HepG2 (cell line): ENCODE results near the gene SUSD3. TPM values are rescaled to one million over a fixed set of nuclear protein-coding genes. Genes with fewer than 3 reads are reported as not detected.

Source experiments
- ATAC-seq: fragments of 200-7000 bp; cut with Tn5 transposase; 3 replicates; pipeline ENCODE4 v1.9.1; 2020; ENCODE audit warnings: mild to moderate bottlenecking, moderate library complexity
- BruUV-seq: library from RNA; stranded (reverse); fragments of 400-500 nt; replicated peaks from 2 replicates; lab custom pipeline; 2021; lab: Mats Ljungman, UMichigan
- CTCF ChIA-PET: fragments of 300-600 bp; formaldehyde crosslinking; extraction: SDS; loops from one replicate; lab custom pipeline; 2021; ENCODE audit warnings: low total read pairs, inconsistent platforms, low intra/inter-chr PET ratio; lab: Yijun Ruan, JAX
- POLR2A ChIA-PET: fragments of 350-600 bp; sonication (Branson Sonifier 250); formaldehyde crosslinking; loops from one replicate; lab custom pipeline; 2020; ENCODE audit warnings: antibody characterized with exemption, inconsistent platforms; lab: Yijun Ruan, JAX
- DNase-seq: peaks from one replicate; pipeline ENCODE4 v3.0.0-alpha.2; 2015; ENCODE audit warnings: low spot score
- FAIRE-seq: peaks from 3 replicates; lab custom pipeline; 2011; peaks lifted over from hg19 to GRCh38; lab: Jason Lieb, UNC
- H2AFZ ChIP-seq: one replicate; pipeline ENCODE4 v1.6.1; 2011; ENCODE audit warnings: low read length, inconsistent platforms
- H3K27ac ChIP-seq: fragments of 300-600 bp; 3 replicates; pipeline ENCODE4 v1.8.0; 2011; ENCODE audit warnings: mixed run types, mild to moderate bottlenecking, mixed read lengths, low read length, inconsistent platforms; ENCODE audit not compliant: insufficient read depth; ENCODE audit errors: extremely low read length
- H3K27me3 ChIP-seq, 2 experiments: fragments of 200-600 bp in 1 of 2; 2 replicates in 1 of 2; 3 replicates in 1 of 2; pipeline versions ENCODE4 v1.6.0 to v1.8.0; 2011; ENCODE audit warnings: low read length in 2 of 2, mild to moderate bottlenecking in 2 of 2, moderate library complexity in 2 of 2, inconsistent platforms in 1 of 2; ENCODE audit not compliant: insufficient read depth in 2 of 2, control insufficient read depth in 1 of 2
- H3K36me3 ChIP-seq, 2 experiments: fragments of 200-600 bp in 1 of 2; replicated peaks in 1 of 2; 2 replicates in 1 of 2; 3 replicates in 1 of 2; pipeline versions ENCODE4 v1.5.1 to v1.8.0; 2011; ENCODE audit warnings: low read length in 2 of 2, inconsistent platforms in 1 of 2; ENCODE audit not compliant: insufficient read depth in 2 of 2, control insufficient read depth in 1 of 2
- H3K4me1 ChIP-seq: 2 replicates; pipeline ENCODE4 v1.5.1; 2012; ENCODE audit warnings: low read length, inconsistent platforms; ENCODE audit not compliant: insufficient read depth
- H3K4me2 ChIP-seq: 2 replicates; pipeline ENCODE4 v1.6.0; 2011; ENCODE audit warnings: low read depth, low read length, inconsistent platforms
- H3K4me3 ChIP-seq, 3 experiments: fragments of 200-600 bp in 1 of 3; sonication (generic), shearing (Covaris generic) in 1 of 3; replicated peaks in 1 of 3; 2 replicates each; pipeline ENCODE4 v1.5.1; 2011 to 2016; ENCODE audit warnings: low read length in 3 of 3, inconsistent platforms in 2 of 3, low read depth in 2 of 3, mild to moderate bottlenecking in 2 of 3, control low read depth in 1 of 3, mixed read lengths in 1 of 3; ENCODE audit not compliant: insufficient read depth in 1 of 3
- H3K79me2 ChIP-seq: one replicate; pipeline ENCODE4 v1.6.1; 2011; ENCODE audit warnings: low read length, inconsistent platforms; ENCODE audit not compliant: insufficient read depth
- H3K9ac ChIP-seq: 2 replicates; pipeline ENCODE4 v1.6.0; 2011; ENCODE audit warnings: mild to moderate bottlenecking, low read depth, low read length, inconsistent platforms; ENCODE audit not compliant: insufficient read depth
- H3K9me3 ChIP-seq: 2 replicates; pipeline ENCODE4 v1.5.1; 2012; ENCODE audit warnings: mild to moderate bottlenecking, low read length
- H4K20me1 ChIP-seq: 2 replicates; pipeline ENCODE4 v1.6.0; 2011; ENCODE audit warnings: inconsistent platforms, mild to moderate bottlenecking, low read length, moderate library complexity; ENCODE audit not compliant: insufficient read depth
- BORCS8-MEF2B ChIP-seq: sonication (generic); formaldehyde crosslinking; IDR thresholded peaks from 2 replicates; pipeline ENCODE4 v1.8.0; 2022; ENCODE audit warnings: mild to moderate bottlenecking, missing genetic modification reagents
- CENPBD1 ChIP-seq: sonication (generic); formaldehyde crosslinking; IDR thresholded peaks from 2 replicates; pipeline ENCODE4 v1.8.0; 2022; ENCODE audit warnings: missing genetic modification reagents, low read depth, mild to moderate bottlenecking, borderline replicate concordance
- FOXK2 ChIP-seq: fragments of 450-650 bp; IDR thresholded peaks from 2 replicates; pipeline ENCODE4 v1.6.1; 2016
- GMEB2 ChIP-seq: IDR thresholded peaks from 2 replicates; pipeline ENCODE4 v1.6.1; 2016; ENCODE audit warnings: missing biosample characterization, missing genetic modification reagents, low read depth
- HOMEZ ChIP-seq: IDR thresholded peaks from 2 replicates; pipeline ENCODE4 v1.6.1; 2016; ENCODE audit warnings: low read depth
- KIAA2018 ChIP-seq: sonication (generic); formaldehyde crosslinking; IDR thresholded peaks from 2 replicates; pipeline ENCODE4 v1.5.0; 2020; ENCODE audit warnings: mild to moderate bottlenecking, missing genetic modification reagents, borderline replicate concordance
- MLX ChIP-seq: IDR thresholded peaks from 2 replicates; pipeline ENCODE4 v1.6.1; 2016
- MNT ChIP-seq: fragments of 450-650 bp; IDR thresholded peaks from 2 replicates; pipeline ENCODE4 v1.6.1; 2016
- TEAD3 ChIP-seq: optimal IDR thresholded peaks from 2 replicates; pipeline ENCODE3; 2016; ENCODE audit warnings: borderline replicate concordance
- WGBS: methylation state at CpG from one replicate; pipeline ENCODE4 v1.1.6; 2017; ENCODE audit warnings: low lambda C conversion rate; 5-methylcytosine and 5-hydroxymethylcytosine counted together
- in situ Hi-C: cut with HindIII; loops from 2 replicates; pipeline ENCODE4 v1.10.0; 2017; ENCODE audit warnings: low pct_unique_long_range_greater_than_20kb; ENCODE audit not compliant: extremely low pct_ligation_motif_present
- intact Hi-C: fragments of 100-400 bp; cut with micrococcal nuclease; formaldehyde crosslinking; loops from one replicate; pipeline ENCODE4 v1.10.0; 2022; ENCODE audit not compliant: unreplicated experiment
- polyA plus RNA-seq, 8 experiments: library from polyadenylated mRNA; depleted of rRNA in 3 of 8; stranded (reverse) in 7 of 8; unstranded in 1 of 8; fragments of >200 nt; fragmentation: Illumina TruSeq in 4 of 8; extraction: Trizol in 4 of 8; gene quantifications; 2 replicates each; pipeline versions ENCODE4 v1.2.1 to v1.2.3, GENCODE V29; 2011 to 2016; ENCODE audit warnings: low read depth in 4 of 8, missing spikeins in 1 of 8, mixed read lengths in 1 of 8; ENCODE audit not compliant: insufficient read depth in 1 of 8
- total RNA-seq, 5 experiments: library from RNA; depleted of rRNA; stranded (reverse); fragments of >200 nt; fragmentation: Illumina TruSeq; extraction: Trizol; gene quantifications; 2 replicates each; pipeline ENCODE4 v1.2.3, GENCODE V29; 2016; ENCODE audit warnings: low read depth in 1 of 5

SUSD3 gene
- total and polyA plus RNA-seq, 2 of the 13 experiments (the other 11 are each of a cell fraction or from before 2014, with no cell fraction given): 7.0 to 9.1 TPM

- DNase-seq (no peak), FAIRE-seq (no peak), ATAC-seq (no peak)
- Histone ChIP-seq H3K79me2 (no peaks in the 10 kb centered on the region), H2AFZ (no peak overlapping the region), H3K36me3 (no peaks in the 10 kb centered on the region), H3K9ac (no peak overlapping the region), H3K27me3 (no peaks in the 10 kb centered on the region), H3K9me3 (no peaks in the 10 kb centered on the region), H3K27ac (no peak overlapping the region), H3K4me2 (no peak overlapping the region), H3K4me1 (peaks cover 38% of the 10 kb centered on the region), H4K20me1 (no peaks in the 10 kb centered on the region), H3K4me3 (no peak overlapping the region)
- 76% methylated on average over 5 of the region's 12 CpGs for WGBS
- ChIA-PET CTCF (no interaction called here), POLR2A (no interaction called here)
- intact Hi-C loops (no loop called here), in situ Hi-C loops (no loop called here)
- no TSS peak for BruUV-seq
- TF ChIP-seq TEAD3 (CRISPR knock-in tag): no peak
- no peak for TF ChIP-seq BORCS8-MEF2B (CRISPR knock-in tag)
- no peak for TF ChIP-seq HOMEZ
- TF ChIP-seq GMEB2 (CRISPR knock-in tag): no peak
- TF ChIP-seq MLX (CRISPR knock-in tag): no peak
- no peak for TF ChIP-seq KIAA2018 (CRISPR knock-in tag)
- TF ChIP-seq MNT: no peak
- no peak for TF ChIP-seq FOXK2
- TF ChIP-seq CENPBD1 (CRISPR knock-in tag): no peak
Observed at GRCh38 chr9:93064392-93065134, 6.1 kb downstream of the SUSD3 start.
